ENCODE measurements around the gene TM4SF5. TPM values are rescaled to one million over a fixed set of nuclear protein-coding genes. Genes with fewer than 3 reads are reported as not detected.

The TM4SF5 gene
- total RNA-seq, 1 experiment from 2014 or later = not detected

- Histone ChIP-seq H3K4me1 (ENCODE audit: control insufficient read depth in 1 of 2, insufficient read depth in 2 of 2, low read length in 2 of 2) (peaks cover 11 to 25% of the 10 kb centered on the region in 2 experiments), H3K27ac (ENCODE audit: low read depth, low read length) (peak overlapping the region; percentile 52; the same call in 1 of the 2 replicates), H3K9ac (ENCODE audit: low read length) (peak overlapping the region; percentile 80), H3K4me3 (replicated peaks in 1 of 2; ENCODE audit: low read depth in 1 of 2, low read length in 2 of 2) (peak overlapping the region; percentile 68 to 73), H4K20me1 (ENCODE audit: insufficient read depth) (no peaks in the 10 kb centered on the region), H3K36me3 (ENCODE audit: control insufficient read depth in 1 of 2, insufficient read depth in 2 of 2, low read length in 2 of 2) (no peaks in the 10 kb centered on the region), H2AFZ (ENCODE audit: low read depth, low read length, poor library complexity, severe bottlenecking) (no peak overlapping the region), H3K79me2 (ENCODE audit: insufficient read depth, low read length) (no peaks in the 10 kb centered on the region; the same call in 1 of the 2 replicates), H3K4me2 (ENCODE audit: low read length) (peak overlapping the region; percentile 99), H3K27me3 (ENCODE audit: insufficient read depth, low read length) (no peaks in the 10 kb centered on the region), H3K9me3 (ENCODE audit: control insufficient read depth in 1 of 2, insufficient read depth in 1 of 2, low read depth in 1 of 2, low read length in 2 of 2) (no peaks in the 10 kb centered on the region), H3K9me2 (ENCODE audit: insufficient read depth) (no peaks in the 10 kb centered on the region)
- ATAC-seq (no peak), DNase-seq (ENCODE audit: low read depth, low spot score) (no peak)
- POLR2A ChIA-PET = no interaction called here
- RAD21 ChIA-PET (ENCODE audit: low non-redundant PET in 1 of 2, low total read pairs in 2 of 2, uncharacterized antibody in 2 of 2, unreplicated experiment in 2 of 2) = no interaction called here
- TF ChIP-seq JUND (IDR thresholded peaks at IDR 0.05) (no peak), RAD21 (IDR thresholded peaks at IDR 0.05; ENCODE audit: low read depth) (no peak), TCF7L2 (IDR thresholded peaks at IDR 0.05; ENCODE audit: borderline replicate concordance, extremely low read depth, insufficient read depth, insufficient read length) (no peak), EZH2 (IDR thresholded peaks at IDR 0.05) (no peak), REST (IDR thresholded peaks at IDR 0.05; ENCODE audit: low read depth) (no peak), ATF3 (IDR thresholded peaks at IDR 0.05) (no peak), POLR2A (IDR thresholded peaks at IDR 0.05; ENCODE audit: borderline replicate concordance, extremely low read depth, insufficient read depth, insufficient read length) (no peak), POLR2AphosphoS5 (IDR thresholded peaks at IDR 0.05; ENCODE audit: low read depth, low read length) (no peak), FOSL1 (IDR thresholded peaks at IDR 0.05; ENCODE audit: low read depth) (no peak), ZNF274 (IDR thresholded peaks at IDR 0.05; ENCODE audit: low read depth, low read length) (no peak)
- CTCF ChIA-PET = no interaction called here
- BruUV-seq (replicated peaks) = no TSS peak
- intact Hi-C loops (cut with micrococcal nuclease) = no loop called here
Observed at GRCh38 chr17:4740025-4740351, 31.7 kb upstream of the TM4SF5 start.
